PC-3 (cell line): ENCODE results near the gene RNF182. TPM values are rescaled to one million over a fixed set of nuclear protein-coding genes. Genes with fewer than 3 reads are reported as not detected.

Experiments
- ATAC-seq: fragments of 200-7000 bp; cut with Tn5 transposase; 2 replicates; pipeline ENCODE4 v1.9.1; 2020; ENCODE audit warnings: mild to moderate bottlenecking, moderate library complexity
- BruUV-seq: library from RNA; stranded (reverse); fragments of 400-500 nt; replicated peaks from 2 replicates; lab custom pipeline; 2021; lab: Mats Ljungman, UMichigan
- CTCF ChIA-PET: fragments of 300-600 bp; sonication (Branson Sonifier 250); formaldehyde crosslinking; loops from one replicate; lab custom pipeline; 2022; ENCODE audit warnings: antibody characterized with exemption; lab: Charles Lee
- POLR2A ChIA-PET: fragments of 300-600 bp; sonication (Branson Sonifier 250); formaldehyde crosslinking; loops from one replicate; lab custom pipeline; 2022; ENCODE audit warnings: antibody characterized with exemption; ENCODE audit not compliant: unreplicated experiment; lab: Charles Lee
- DNase-seq: peaks from one replicate; pipeline ENCODE4 v3.0.0-alpha.2; 2015
- H2AFZ ChIP-seq: fragments of 300-600 bp; sonication (generic); 2 replicates; pipeline ENCODE4 v1.6.0; 2016; ENCODE audit warnings: antibody characterized with exemption, low read length
- H3F3A ChIP-seq: fragments of 300-600 bp; sonication (generic); one replicate; pipeline ENCODE4 v1.6.0; 2017; ENCODE audit warnings: antibody characterized with exemption, low read length, control low read depth, mild to moderate bottlenecking; ENCODE audit not compliant: unreplicated experiment
- H3K27ac ChIP-seq: fragments of 300-600 bp; sonication (generic); 2 replicates; pipeline ENCODE4 v1.5.1; 2016; ENCODE audit warnings: mild to moderate bottlenecking, low read length
- H3K27me3 ChIP-seq: fragments of 300-600 bp; sonication (generic); 2 replicates; pipeline ENCODE4 v1.6.1; 2016; ENCODE audit warnings: low read length, mixed read lengths
- H3K36me3 ChIP-seq: fragments of 300-600 bp; sonication (generic); 2 replicates; pipeline ENCODE4 v1.6.1; 2016; ENCODE audit warnings: low read depth, mixed run types, low read length, mixed read lengths
- H3K4me1 ChIP-seq: fragments of 300-600 bp; sonication (generic); 2 replicates; pipeline ENCODE4 v1.5.1; 2016; ENCODE audit warnings: low read length; ENCODE audit not compliant: insufficient read depth
- H3K4me2 ChIP-seq: fragments of 300-600 bp; sonication (generic); 2 replicates; pipeline ENCODE4 v1.6.0; 2016; ENCODE audit warnings: low read length
- H3K4me3 ChIP-seq: fragments of 300-600 bp; sonication (generic); 2 replicates; pipeline ENCODE4 v1.5.1; 2016; ENCODE audit warnings: mild to moderate bottlenecking, low read length, mixed read lengths
- H3K79me2 ChIP-seq: fragments of 300-600 bp; sonication (generic); 2 replicates; pipeline ENCODE4 v1.6.1; 2017; ENCODE audit warnings: low read length, mixed read lengths
- H3K9ac ChIP-seq: fragments of 300-600 bp; sonication (generic); 2 replicates; pipeline ENCODE4 v1.6.0; 2016; ENCODE audit warnings: mild to moderate bottlenecking, low read length
- H3K9me2 ChIP-seq: fragments of 300-600 bp; sonication (generic); replicated peaks from 2 replicates; pipeline ENCODE4 v1.6.1; 2016; ENCODE audit warnings: mixed run types, low read length, mixed read lengths
- H3K9me3 ChIP-seq: fragments of 300-600 bp; sonication (generic); 2 replicates; pipeline ENCODE4 v1.6.1; 2016; ENCODE audit warnings: low read length, mixed read lengths
- H4K20me1 ChIP-seq: fragments of 300-600 bp; sonication (generic); 2 replicates; pipeline ENCODE4 v1.6.1; 2016; ENCODE audit warnings: low read length, mixed read lengths
- EZH2 ChIP-seq: fragments of 300-600 bp; sonication (generic); IDR thresholded peaks from one replicate; pipeline ENCODE4 v1.6.1; 2017; ENCODE audit warnings: antibody characterized with exemption, mild to moderate bottlenecking, low read length; ENCODE audit not compliant: unreplicated experiment
- EZH2phosphoT487 ChIP-seq: fragments of 300-600 bp; sonication (generic); IDR thresholded peaks from 2 replicates; pipeline ENCODE4 v1.6.1; 2018; ENCODE audit warnings: mild to moderate bottlenecking, antibody characterized with exemption, low read length, borderline replicate concordance
- intact Hi-C: fragments of 100-400 bp; cut with micrococcal nuclease; formaldehyde crosslinking; loops from 2 replicates; pipeline ENCODE4 v1.9.0; 2023
- total RNA-seq: library from RNA; depleted of rRNA; stranded (reverse); fragments of >200 nt; gene quantifications from 2 replicates; pipeline ENCODE4 v1.2.3, GENCODE V29; 2014
- TF ChIP-seq, protein P1 (sequence below): fragments of 300-600 bp; sonication (generic); conservative IDR thresholded peaks from 2 replicates; pipeline ENCODE4 v1.5.1; 2017; ENCODE audit warnings: antibody characterized with exemption, low read depth, mild to moderate bottlenecking, low read length

Gene RNF182
- total RNA-seq, 1 experiment from 2014 or later = 24.7 TPM

DNA sequence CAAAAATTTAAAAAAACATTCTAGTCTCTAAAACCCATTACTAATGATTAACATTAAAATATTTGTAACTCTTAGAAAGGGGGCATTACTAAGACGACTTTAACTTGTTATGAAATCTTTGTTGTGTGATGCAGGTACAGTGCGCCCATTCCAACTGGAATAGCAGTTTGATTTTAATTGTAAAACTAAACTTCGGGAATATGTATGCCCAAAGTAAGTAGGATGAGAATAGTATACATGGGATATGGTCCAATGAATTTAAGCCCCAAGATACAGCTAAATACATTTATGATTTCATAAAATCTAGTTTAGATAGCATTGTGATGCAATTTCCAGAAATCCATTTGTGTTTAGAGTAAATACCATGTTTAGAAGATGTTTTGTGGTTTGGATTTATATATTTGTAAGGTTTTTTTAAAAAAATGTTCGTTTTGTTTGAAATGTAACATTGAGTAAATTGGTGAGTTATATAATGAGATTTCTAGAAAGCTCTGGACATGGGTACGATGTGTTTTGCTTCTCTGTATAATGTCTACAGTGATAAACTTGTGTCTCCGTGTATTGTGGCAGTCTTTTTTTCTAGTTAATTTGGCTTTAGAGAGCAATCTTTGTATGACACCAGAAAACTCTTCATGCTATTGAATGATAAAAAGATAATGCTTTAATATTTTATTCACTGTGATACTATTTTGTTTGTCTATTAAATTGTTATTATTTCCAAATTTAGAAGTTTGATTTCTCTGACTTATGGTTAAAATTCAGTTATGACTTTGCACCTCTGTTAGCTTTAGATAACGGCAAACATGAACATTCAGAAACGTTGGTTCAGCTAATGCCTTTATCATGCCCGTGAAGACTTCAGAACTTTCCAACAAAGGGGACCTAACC lies 54.8 kb downstream of the RNF182 start:
- BruUV-seq = TSS peak; percentile 10
- ATAC-seq = no peak
- ChIA-PET POLR2A (no interaction called here), CTCF (no interaction called here)
- Histone ChIP-seq H4K20me1 (no peaks in the 10 kb centered on the region), H3K9me2 (no peaks in the 10 kb centered on the region), H3F3A (no peaks in the 10 kb centered on the region), H3K79me2 (no peaks in the 10 kb centered on the region), H3K27ac (no peak overlapping the region), H3K9me3 (no peaks in the 10 kb centered on the region), H3K4me2 (no peak overlapping the region), H3K9ac (no peak overlapping the region), H3K27me3 (no peaks in the 10 kb centered on the region), H3K4me1 (peaks cover 7% of the 10 kb centered on the region), H3K4me3 (no peak overlapping the region), H2AFZ (no peak overlapping the region), H3K36me3 (peaks cover 12% of the 10 kb centered on the region; the same call in 1 of the 2 replicates)
- no peak for DNase-seq
- intact Hi-C loops = no loop called here
- TF ChIP-seq, protein P1, sequence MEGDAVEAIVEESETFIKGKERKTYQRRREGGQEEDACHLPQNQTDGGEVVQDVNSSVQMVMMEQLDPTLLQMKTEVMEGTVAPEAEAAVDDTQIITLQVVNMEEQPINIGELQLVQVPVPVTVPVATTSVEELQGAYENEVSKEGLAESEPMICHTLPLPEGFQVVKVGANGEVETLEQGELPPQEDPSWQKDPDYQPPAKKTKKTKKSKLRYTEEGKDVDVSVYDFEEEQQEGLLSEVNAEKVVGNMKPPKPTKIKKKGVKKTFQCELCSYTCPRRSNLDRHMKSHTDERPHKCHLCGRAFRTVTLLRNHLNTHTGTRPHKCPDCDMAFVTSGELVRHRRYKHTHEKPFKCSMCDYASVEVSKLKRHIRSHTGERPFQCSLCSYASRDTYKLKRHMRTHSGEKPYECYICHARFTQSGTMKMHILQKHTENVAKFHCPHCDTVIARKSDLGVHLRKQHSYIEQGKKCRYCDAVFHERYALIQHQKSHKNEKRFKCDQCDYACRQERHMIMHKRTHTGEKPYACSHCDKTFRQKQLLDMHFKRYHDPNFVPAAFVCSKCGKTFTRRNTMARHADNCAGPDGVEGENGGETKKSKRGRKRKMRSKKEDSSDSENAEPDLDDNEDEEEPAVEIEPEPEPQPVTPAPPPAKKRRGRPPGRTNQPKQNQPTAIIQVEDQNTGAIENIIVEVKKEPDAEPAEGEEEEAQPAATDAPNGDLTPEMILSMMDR = no peak
- TF ChIP-seq EZH2phosphoT487 (no peak), EZH2 (no peak)

DNA sequence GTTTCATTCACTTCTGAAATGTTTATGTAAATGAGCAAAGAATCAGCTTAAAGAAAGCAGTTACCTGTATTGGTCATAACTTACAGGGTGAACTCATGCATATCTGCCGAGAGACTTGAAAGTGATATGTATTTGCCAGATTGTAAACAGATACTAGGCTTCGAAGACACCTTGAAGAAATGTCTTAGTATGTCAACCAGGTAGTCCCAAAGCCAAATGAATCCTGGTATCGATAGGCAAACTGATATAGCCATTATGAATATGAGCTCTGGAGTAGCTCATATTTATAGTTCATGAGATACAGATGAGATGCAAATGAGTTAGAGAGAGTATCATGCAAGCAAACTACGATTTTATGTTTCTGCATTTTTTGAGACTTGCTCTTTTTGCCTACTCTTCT lies 55.8 kb downstream of the RNF182 start:
- no peaks in the 10 kb centered on the region for H3K27me3 ChIP-seq
- peaks cover 7% of the 10 kb centered on the region; the same call in 1 of the 2 replicates for H3K36me3 ChIP-seq
- no peak for DNase-seq
- no peak overlapping the region for H2AFZ ChIP-seq
- no peaks in the 10 kb centered on the region for H3K9me3 ChIP-seq
- no TSS peak for BruUV-seq
- peaks cover 13% of the 10 kb centered on the region for H3K4me1 ChIP-seq
- H3F3A ChIP-seq = no peaks in the 10 kb centered on the region
- POLR2A ChIA-PET = interaction anchor here (0.6 kb wide), 1 partner anchor 100 kb away, joined by 8 read pairs; no protein-coding TSS in a partner anchor
- H3K27ac ChIP-seq = no peak overlapping the region
- no peaks in the 10 kb centered on the region for H3K79me2 ChIP-seq
- H3K9ac ChIP-seq = no peak overlapping the region
- H3K4me2 ChIP-seq = no peak overlapping the region
- intact Hi-C loops = no loop called here
- no peaks in the 10 kb centered on the region for H4K20me1 ChIP-seq
- ATAC-seq = no peak
- no peaks in the 10 kb centered on the region for H3K9me2 ChIP-seq
- no peak for TF ChIP-seq EZH2
- TF ChIP-seq, protein P1 = no peak
- no peak for TF ChIP-seq EZH2phosphoT487
- CTCF ChIA-PET = no interaction called here
- H3K4me3 ChIP-seq = no peak overlapping the region

DNA sequence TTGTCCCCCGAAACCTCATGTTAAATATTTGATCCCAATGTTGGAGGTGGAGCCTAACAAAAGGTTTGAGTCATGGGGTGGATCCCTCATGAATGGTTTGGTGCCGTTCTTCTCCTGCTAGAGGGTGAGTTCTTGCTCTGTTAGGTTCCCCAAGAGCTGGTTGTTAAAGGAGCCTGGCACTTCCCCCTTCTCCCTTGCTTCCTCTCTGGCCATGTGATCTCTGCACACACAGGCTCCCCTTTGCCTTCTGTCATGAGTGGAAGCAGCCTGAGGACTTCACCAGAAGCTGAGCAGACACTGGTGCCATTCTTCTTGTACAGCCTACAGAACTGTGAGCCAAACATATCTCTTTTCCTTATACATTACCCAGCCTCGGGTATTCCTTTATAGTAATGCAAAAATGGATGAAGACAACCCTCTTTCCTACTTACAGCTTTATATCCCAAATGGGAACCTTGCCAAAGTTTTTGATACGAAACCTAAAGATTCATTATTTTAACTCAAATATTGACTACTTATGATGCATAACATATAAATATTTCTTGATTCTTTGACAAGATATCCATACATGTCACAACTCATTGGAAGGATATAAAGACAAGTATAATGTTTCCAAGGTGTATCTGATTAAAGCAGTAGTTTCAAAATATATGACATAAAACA lies 61.0 kb downstream of the RNF182 start:
- Histone ChIP-seq H3F3A (no peaks in the 10 kb centered on the region), H3K9me2 (no peaks in the 10 kb centered on the region), H4K20me1 (no peaks in the 10 kb centered on the region), H3K9me3 (no peaks in the 10 kb centered on the region), H3K4me2 (no peak overlapping the region), H2AFZ (no peak overlapping the region), H3K4me1 (peaks cover 21% of the 10 kb centered on the region), H3K27me3 (no peaks in the 10 kb centered on the region), H3K27ac (no peak overlapping the region), H3K9ac (no peak overlapping the region), H3K79me2 (no peaks in the 10 kb centered on the region), H3K4me3 (no peak overlapping the region), H3K36me3 (no peaks in the 10 kb centered on the region)
- intact Hi-C loops = no loop called here
- DNase-seq (no peak), ATAC-seq (no peak)
- ChIA-PET POLR2A (no interaction called here), CTCF (no interaction called here)
- TF ChIP-seq, protein P1 = no peak
- TF ChIP-seq EZH2phosphoT487 (no peak), EZH2 (no peak)
- BruUV-seq = no TSS peak
